ENCODE measurements around the gene PPAN.

GRCh38 chr19:10100163-10100785 lies 5.9 kb upstream of the PPAN start:
- TF ChIP-seq, protein P1, sequence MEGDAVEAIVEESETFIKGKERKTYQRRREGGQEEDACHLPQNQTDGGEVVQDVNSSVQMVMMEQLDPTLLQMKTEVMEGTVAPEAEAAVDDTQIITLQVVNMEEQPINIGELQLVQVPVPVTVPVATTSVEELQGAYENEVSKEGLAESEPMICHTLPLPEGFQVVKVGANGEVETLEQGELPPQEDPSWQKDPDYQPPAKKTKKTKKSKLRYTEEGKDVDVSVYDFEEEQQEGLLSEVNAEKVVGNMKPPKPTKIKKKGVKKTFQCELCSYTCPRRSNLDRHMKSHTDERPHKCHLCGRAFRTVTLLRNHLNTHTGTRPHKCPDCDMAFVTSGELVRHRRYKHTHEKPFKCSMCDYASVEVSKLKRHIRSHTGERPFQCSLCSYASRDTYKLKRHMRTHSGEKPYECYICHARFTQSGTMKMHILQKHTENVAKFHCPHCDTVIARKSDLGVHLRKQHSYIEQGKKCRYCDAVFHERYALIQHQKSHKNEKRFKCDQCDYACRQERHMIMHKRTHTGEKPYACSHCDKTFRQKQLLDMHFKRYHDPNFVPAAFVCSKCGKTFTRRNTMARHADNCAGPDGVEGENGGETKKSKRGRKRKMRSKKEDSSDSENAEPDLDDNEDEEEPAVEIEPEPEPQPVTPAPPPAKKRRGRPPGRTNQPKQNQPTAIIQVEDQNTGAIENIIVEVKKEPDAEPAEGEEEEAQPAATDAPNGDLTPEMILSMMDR (IDR thresholded peaks at IDR 0.05), result no peak
- TF ChIP-seq POLR2A (IDR thresholded peaks at IDR 0.05), result no peak

Data from tibial nerve (tissue), 3 donors.